ENCODE data around the gene SLC2A10. TPM values are rescaled to one million over a fixed set of nuclear protein-coding genes. Genes with fewer than 3 reads are reported as not detected.
"Not testable (repeated sequence)": the region's sequence is repeated elsewhere in the genome, so short reads cannot be mapped to it uniquely, and the experiment has no call there.

Gene SLC2A10
- total RNA-seq, 1 donor from 2014 or later = 17.7 TPM

DNA sequence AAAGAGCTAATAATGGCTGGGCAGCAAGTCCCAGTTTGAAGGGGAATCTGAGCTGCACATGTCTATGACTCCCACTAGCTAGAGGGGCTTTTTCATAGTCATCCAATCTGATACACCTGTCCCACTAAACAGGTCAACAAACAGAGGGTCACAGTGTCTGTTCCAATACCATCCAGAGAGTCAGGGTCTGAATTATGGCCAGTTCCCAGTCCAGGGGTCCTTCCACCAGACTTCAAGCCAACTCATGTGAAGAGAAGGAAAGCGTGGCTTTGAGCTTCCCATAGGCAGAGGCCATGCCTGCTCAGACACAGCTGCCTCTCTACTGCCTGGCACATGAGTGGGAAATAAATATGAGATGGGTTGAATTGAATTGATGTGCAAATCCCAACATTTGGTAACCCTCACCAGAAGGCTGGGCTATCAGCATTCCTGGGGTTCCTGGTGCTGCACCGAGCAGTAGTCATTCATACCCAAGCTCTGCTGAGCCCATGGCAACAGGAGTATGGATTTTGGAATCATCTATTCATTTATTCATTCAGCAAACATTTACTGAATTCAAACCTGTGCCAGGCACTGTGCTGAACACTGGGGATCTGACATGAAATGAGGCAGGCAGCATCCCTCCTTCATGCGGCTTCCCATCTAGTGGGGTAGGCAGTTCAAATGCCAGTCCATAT lies 37.4 kb upstream of the SLC2A10 start:
- TF ChIP-seq, protein P1, sequence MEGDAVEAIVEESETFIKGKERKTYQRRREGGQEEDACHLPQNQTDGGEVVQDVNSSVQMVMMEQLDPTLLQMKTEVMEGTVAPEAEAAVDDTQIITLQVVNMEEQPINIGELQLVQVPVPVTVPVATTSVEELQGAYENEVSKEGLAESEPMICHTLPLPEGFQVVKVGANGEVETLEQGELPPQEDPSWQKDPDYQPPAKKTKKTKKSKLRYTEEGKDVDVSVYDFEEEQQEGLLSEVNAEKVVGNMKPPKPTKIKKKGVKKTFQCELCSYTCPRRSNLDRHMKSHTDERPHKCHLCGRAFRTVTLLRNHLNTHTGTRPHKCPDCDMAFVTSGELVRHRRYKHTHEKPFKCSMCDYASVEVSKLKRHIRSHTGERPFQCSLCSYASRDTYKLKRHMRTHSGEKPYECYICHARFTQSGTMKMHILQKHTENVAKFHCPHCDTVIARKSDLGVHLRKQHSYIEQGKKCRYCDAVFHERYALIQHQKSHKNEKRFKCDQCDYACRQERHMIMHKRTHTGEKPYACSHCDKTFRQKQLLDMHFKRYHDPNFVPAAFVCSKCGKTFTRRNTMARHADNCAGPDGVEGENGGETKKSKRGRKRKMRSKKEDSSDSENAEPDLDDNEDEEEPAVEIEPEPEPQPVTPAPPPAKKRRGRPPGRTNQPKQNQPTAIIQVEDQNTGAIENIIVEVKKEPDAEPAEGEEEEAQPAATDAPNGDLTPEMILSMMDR (IDR thresholded peaks at IDR 0.05) = no peak
- intact Hi-C loops (cut with DNase I) = no loop called here
- Histone ChIP-seq H3K27ac (no peak overlapping the region), H3K4me1 (no peaks in the 10 kb centered on the region), H3K27me3 (no peaks in the 10 kb centered on the region), H3K9me3 (no peaks in the 10 kb centered on the region), H3K4me3 (no peak overlapping the region), H3K36me3 (no peaks in the 10 kb centered on the region)
- ATAC-seq (no peak), DNase-seq (no peak)

DNA sequence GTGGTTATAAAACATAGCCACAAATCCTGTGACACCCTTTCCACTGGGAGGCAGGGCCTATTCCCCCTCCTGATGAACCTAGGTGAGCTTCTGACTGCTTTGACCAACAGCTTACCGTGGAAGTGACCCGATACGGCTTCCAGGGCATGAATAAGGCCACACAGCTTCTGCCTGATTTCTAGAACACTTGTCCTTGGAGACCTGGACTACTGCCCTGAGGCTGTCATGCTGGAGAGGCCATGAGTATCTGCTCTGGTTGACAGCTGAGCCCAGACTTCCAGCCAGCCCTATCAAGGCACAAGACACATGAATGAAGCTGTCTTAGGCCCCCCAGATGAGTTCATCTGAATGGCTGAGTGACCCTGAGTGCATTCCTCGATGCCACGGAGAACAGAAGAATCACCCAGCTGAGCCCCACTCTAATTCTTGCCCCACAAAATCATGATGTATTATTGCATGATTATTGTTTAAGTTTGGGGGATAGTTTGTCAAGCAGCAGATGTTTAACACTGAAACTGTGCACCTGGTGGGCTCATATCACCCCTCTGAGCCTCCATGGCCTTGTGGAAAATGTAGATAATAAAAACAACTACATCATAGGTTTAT lies 36.8 kb upstream of the SLC2A10 start:
- Histone ChIP-seq H3K4me3 (no peak overlapping the region), H3K4me1 (no peaks in the 10 kb centered on the region), H3K9me3 (no peaks in the 10 kb centered on the region), H3K27me3 (no peaks in the 10 kb centered on the region), H3K27ac (no peak overlapping the region), H3K36me3 (no peaks in the 10 kb centered on the region)
- TF ChIP-seq, protein P1 (IDR thresholded peaks at IDR 0.05) = no peak
- no peak for ATAC-seq
- no peak for DNase-seq
- intact Hi-C loops (cut with DNase I) = no loop called here

DNA sequence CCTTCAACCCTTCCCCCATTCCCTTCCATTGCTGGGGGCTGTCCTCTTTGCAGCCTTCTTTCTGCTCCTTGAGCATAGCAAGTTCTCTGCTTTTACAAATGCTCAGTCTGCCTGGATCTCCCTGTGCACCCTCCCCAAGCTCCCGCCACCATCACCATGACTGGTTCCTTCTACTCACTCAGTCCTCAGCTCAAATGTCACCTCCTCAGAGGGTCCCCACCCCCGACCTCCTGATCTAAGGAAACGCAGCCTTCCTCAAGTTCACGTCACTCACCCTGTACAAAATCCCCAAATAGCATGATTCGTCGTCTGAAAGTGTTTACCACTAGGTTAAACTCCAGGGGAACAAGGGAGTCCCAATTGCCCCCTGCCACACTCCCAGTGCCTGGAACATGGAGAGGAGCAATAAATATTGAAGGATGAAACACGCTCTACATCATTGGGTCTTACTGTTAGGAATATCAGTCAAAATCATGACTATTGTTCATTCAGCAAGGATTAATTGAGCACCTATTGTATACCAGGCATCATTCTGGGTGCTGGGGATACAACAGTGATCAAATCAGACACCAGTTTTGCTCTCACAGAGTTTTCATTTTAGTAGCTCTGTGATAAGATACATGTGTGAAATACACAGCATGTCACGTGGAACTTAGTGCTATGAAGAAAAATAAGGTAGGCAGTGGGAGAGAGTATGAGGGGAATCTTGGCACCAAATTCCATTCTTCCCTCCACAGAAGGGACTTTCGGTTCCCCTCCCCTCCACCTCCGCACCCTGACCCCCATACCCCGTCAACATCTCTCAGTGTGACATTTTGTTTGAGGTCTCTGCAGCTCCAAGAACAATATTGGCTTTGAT lies 35.8 kb upstream of the SLC2A10 start:
- Histone ChIP-seq H3K36me3 (no peaks in the 10 kb centered on the region), H3K9me3 (no peaks in the 10 kb centered on the region)

DNA sequence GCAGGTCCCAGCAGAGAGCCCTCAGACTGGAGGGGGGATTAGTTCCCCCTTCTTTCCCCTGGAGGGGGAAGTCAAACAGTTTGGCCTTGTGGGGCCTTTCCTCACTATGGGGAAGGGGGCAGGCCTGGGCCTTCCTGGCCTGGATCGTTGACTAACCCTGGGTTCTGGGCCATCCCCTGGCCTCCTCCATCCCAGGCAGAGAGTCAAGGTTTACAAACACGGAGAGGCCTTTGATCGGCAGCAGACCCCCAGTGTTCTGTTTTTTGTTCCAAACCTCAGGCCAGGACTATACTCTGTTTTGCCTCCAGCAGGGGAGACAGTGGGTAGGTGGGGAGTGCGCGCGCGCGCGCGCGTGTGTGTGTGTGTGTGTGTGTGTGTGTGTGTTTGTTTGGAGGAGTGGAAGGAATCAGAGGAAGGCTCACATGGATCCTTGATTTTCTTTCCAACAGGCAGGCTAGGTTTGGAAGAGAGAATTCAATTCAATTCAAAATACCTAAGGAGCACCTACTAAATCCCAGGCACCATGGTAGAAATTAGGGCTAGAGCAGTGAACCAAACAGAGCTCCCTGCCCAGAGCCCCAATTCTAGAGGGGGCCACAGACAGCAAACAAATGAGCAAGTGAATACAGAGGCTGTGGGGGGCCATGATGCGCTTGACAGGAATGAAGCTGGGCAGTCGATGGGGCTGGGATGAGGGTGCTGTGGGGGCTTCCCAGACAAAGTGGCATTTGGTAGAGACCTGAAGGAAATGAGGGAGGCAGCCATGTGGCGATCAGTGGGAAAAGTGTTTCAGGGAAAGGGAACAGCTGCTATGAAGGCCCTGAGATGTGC lies 35.0 kb upstream of the SLC2A10 start:
- H3K4me1 ChIP-seq = no peaks in the 10 kb centered on the region
- no peaks in the 10 kb centered on the region for H3K36me3 ChIP-seq
- TF ChIP-seq, protein P1 (IDR thresholded peaks at IDR 0.05) = no peak
- no peaks in the 10 kb centered on the region for H3K9me3 ChIP-seq
- ATAC-seq (no peak), DNase-seq (no peak)
- intact Hi-C loops (cut with DNase I) = no loop called here
- no peak overlapping the region for H3K27ac ChIP-seq
- H3K4me3 ChIP-seq = no peak overlapping the region
- H3K27me3 ChIP-seq = no peaks in the 10 kb centered on the region

More for the DNA sequence above, 35.8 kb upstream of the SLC2A10 start:
- DNase-seq (no peak), ATAC-seq (no peak)
- intact Hi-C loops (cut with DNase I) = no loop called here
- H3K27ac ChIP-seq = no peak overlapping the region
- H3K4me1 ChIP-seq = no peaks in the 10 kb centered on the region
- H3K4me3 ChIP-seq = no peak overlapping the region
- TF ChIP-seq, protein P1 (IDR thresholded peaks at IDR 0.05) = no peak
- H3K27me3 ChIP-seq = no peaks in the 10 kb centered on the region

DNA sequence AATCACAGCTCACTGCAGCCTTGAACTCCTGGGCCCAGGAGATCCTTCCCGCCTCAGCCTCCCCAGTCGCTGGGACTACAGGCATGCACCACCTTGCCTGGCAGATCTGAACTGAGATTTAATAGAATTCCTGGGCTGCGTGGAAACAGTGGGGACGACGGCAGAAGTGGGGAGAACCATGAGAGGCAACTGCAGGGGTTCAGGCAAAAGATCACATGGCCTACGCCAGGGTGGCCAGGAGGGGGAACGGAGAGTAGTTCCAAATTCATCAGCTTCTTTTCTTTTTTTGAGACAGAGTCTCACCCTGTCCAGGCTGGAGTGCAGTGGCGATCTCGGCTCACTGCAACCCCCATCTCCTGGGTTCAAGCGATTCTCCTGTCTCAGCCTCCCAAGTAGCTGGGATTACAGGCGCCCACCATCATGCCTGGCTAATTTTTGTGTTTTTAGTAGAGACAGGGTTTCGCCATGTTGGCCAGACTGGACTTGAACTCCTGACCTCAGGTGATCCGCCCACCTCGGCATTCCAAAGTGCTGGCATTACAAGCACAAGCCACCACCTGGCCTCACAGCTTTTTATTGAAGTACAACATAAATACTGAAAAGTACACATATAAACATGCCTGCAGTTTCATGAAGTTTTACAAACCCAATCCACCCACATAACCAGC lies 32.7 kb upstream of the SLC2A10 start:
- H3K9me3 ChIP-seq; H3K27me3 ChIP-seq; ATAC-seq; intact Hi-C loops (cut with DNase I); H3K27ac ChIP-seq; H3K4me1 ChIP-seq; H3K4me3 ChIP-seq; H3K36me3 ChIP-seq; DNase-seq: not testable (repeated sequence)
